SK-N-SH (cell line): Measurements from ENCODE around the gene ATRN.
"Not testable (repeated sequence)": the region's sequence is repeated elsewhere in the genome, so short reads cannot be mapped to it uniquely, and the experiment has no call there.

Experiments used
- GABPA ChIP-seq: IDR thresholded peaks from 2 replicates; pipeline ENCODE4 v1.4.0; 2012; ENCODE audit warnings: low read depth, mild to moderate bottlenecking
- NFIC ChIP-seq: IDR thresholded peaks from 2 replicates; pipeline ENCODE4 v1.4.0; 2012; ENCODE audit warnings: borderline replicate concordance
- SMC3 ChIP-seq: IDR thresholded peaks from 2 replicates; pipeline ENCODE4 v1.6.1; 2012; ENCODE audit warnings: low read depth, low read length, improper control_type of control experiment
- TAF1 ChIP-seq: IDR thresholded peaks from 2 replicates; pipeline ENCODE4 v1.6.1; 2012; ENCODE audit warnings: low read depth, mild to moderate bottlenecking, low read length, moderate library complexity, borderline replicate concordance
- TCF12 ChIP-seq: IDR thresholded peaks from 2 replicates; pipeline ENCODE4 v1.4.0; 2012
- TEAD4 ChIP-seq: IDR thresholded peaks from 2 replicates; pipeline ENCODE4 v1.4.0; 2012; ENCODE audit warnings: mild to moderate bottlenecking, borderline replicate concordance; ENCODE audit not compliant: insufficient read depth
- TF ChIP-seq, protein P1 (sequence below): fragments of 200-600 bp; sonication (generic); IDR thresholded peaks from 2 replicates; pipeline ENCODE4 v1.6.1; 2017; ENCODE audit warnings: antibody characterized with exemption, mild to moderate bottlenecking, moderate library complexity
- TF ChIP-seq, protein P2 (sequence below): fragments of 150-350 bp; IDR thresholded peaks from 2 replicates; pipeline ENCODE4 v1.6.1; 2017; ENCODE audit warnings: antibody characterized with exemption, low read length, low read depth, borderline replicate concordance
- TF ChIP-seq, protein P3 (sequence below): IDR thresholded peaks from 2 replicates; pipeline ENCODE4 v1.6.1; 2012; ENCODE audit warnings: mild to moderate bottlenecking, low read depth, low read length, moderate library complexity

DNA sequence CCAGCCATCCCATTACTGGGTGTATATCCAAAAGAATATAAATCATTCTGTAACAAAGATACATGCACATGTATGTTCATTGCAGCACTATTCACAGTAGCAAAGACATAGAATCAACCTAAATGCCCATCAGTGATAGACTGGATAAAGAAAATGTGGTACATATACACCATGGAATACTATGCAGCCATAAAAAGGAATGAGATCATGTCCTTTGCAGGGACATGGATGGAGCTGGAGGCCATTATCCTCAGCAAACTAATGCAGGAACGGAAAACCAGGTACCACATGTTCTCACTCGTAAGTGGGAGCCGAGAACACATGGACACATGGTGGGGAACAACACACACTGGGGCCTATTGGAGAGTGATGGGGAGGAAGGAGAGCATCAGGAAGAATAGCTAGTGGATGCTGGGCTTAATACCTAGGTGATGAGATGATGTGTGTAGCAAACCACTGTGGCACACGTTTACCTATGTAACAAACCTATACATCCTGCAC is 134.6 kb downstream of the ATRN start:
- TF ChIP-seq, protein P1, sequence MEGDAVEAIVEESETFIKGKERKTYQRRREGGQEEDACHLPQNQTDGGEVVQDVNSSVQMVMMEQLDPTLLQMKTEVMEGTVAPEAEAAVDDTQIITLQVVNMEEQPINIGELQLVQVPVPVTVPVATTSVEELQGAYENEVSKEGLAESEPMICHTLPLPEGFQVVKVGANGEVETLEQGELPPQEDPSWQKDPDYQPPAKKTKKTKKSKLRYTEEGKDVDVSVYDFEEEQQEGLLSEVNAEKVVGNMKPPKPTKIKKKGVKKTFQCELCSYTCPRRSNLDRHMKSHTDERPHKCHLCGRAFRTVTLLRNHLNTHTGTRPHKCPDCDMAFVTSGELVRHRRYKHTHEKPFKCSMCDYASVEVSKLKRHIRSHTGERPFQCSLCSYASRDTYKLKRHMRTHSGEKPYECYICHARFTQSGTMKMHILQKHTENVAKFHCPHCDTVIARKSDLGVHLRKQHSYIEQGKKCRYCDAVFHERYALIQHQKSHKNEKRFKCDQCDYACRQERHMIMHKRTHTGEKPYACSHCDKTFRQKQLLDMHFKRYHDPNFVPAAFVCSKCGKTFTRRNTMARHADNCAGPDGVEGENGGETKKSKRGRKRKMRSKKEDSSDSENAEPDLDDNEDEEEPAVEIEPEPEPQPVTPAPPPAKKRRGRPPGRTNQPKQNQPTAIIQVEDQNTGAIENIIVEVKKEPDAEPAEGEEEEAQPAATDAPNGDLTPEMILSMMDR = not testable (repeated sequence)
- TF ChIP-seq TAF1, SMC3, NFIC, GABPA, TCF12, TEAD4: not testable (repeated sequence)
- TF ChIP-seq, protein P2, sequence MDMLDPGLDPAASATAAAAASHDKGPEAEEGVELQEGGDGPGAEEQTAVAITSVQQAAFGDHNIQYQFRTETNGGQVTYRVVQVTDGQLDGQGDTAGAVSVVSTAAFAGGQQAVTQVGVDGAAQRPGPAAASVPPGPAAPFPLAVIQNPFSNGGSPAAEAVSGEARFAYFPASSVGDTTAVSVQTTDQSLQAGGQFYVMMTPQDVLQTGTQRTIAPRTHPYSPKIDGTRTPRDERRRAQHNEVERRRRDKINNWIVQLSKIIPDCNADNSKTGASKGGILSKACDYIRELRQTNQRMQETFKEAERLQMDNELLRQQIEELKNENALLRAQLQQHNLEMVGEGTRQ = not testable (repeated sequence)
- TF ChIP-seq, protein P3, sequence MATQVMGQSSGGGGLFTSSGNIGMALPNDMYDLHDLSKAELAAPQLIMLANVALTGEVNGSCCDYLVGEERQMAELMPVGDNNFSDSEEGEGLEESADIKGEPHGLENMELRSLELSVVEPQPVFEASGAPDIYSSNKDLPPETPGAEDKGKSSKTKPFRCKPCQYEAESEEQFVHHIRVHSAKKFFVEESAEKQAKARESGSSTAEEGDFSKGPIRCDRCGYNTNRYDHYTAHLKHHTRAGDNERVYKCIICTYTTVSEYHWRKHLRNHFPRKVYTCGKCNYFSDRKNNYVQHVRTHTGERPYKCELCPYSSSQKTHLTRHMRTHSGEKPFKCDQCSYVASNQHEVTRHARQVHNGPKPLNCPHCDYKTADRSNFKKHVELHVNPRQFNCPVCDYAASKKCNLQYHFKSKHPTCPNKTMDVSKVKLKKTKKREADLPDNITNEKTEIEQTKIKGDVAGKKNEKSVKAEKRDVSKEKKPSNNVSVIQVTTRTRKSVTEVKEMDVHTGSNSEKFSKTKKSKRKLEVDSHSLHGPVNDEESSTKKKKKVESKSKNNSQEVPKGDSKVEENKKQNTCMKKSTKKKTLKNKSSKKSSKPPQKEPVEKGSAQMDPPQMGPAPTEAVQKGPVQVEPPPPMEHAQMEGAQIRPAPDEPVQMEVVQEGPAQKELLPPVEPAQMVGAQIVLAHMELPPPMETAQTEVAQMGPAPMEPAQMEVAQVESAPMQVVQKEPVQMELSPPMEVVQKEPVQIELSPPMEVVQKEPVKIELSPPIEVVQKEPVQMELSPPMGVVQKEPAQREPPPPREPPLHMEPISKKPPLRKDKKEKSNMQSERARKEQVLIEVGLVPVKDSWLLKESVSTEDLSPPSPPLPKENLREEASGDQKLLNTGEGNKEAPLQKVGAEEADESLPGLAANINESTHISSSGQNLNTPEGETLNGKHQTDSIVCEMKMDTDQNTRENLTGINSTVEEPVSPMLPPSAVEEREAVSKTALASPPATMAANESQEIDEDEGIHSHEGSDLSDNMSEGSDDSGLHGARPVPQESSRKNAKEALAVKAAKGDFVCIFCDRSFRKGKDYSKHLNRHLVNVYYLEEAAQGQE = not testable (repeated sequence)
